GM12878 (cell line): Measurements from ENCODE around the gene KAZN. TPM values are rescaled to one million over a fixed set of nuclear protein-coding genes. Genes with fewer than 3 reads are reported as not detected.

Experiments
- ATAC-seq: fragments of 200-7000 bp; cut with Tn5 transposase; 3 replicates; pipeline ENCODE4 v1.9.1; 2020; ENCODE audit warnings: mild to moderate bottlenecking, moderate library complexity
- BruUV-seq: library from RNA; stranded (reverse); fragments of 400-500 nt; replicated peaks from 2 replicates; lab custom pipeline; 2021; lab: Mats Ljungman, UMichigan
- CTCF ChIA-PET: fragments of 300-600 bp; sonication (Branson Sonifier 250); formaldehyde crosslinking; extraction: SDS; loops from one replicate; lab custom pipeline; 2021; ENCODE audit warnings: inconsistent platforms; lab: Yijun Ruan, JAX
- POLR2A ChIA-PET: fragments of 350-600 bp; formaldehyde crosslinking; extraction: SDS; loops from one replicate; lab custom pipeline; 2021; ENCODE audit warnings: inconsistent platforms; lab: Charles Lee
- RAD21 ChIA-PET: fragments of 300-600 bp; sonication (Branson Sonifier 250); formaldehyde crosslinking; loops from one replicate; lab custom pipeline; 2023; ENCODE audit warnings: antibody characterized with exemption; ENCODE audit not compliant: unreplicated experiment; lab: Charles Lee
- SMC1A ChIA-PET: fragments of 300-600 bp; sonication (Branson Sonifier 250); formaldehyde crosslinking; loops from one replicate; lab custom pipeline; 2023; ENCODE audit not compliant: unreplicated experiment, uncharacterized antibody; lab: Charles Lee
- DNase-seq: peaks from one replicate; pipeline ENCODE4 v3.0.0-alpha.2; 2011; ENCODE audit warnings: low read depth, low spot score
- FAIRE-seq: peaks from 3 replicates; lab custom pipeline; 2011; peaks lifted over from hg19 to GRCh38; lab: Jason Lieb, UNC
- H2AFZ ChIP-seq: 2 replicates; pipeline ENCODE4 v1.6.0; 2011; ENCODE audit warnings: low read depth, low read length, control low read depth; ENCODE audit not compliant: control insufficient read depth
- H3K27ac ChIP-seq: 2 replicates; pipeline ENCODE4 v1.5.1; 2011; ENCODE audit warnings: control low read depth; ENCODE audit not compliant: control insufficient read depth, insufficient read depth
- H3K27me3 ChIP-seq, 2 experiments: replicated peaks in 1 of 2; 2 replicates each; pipeline versions ENCODE4 v1.6.0 to v1.6.1; 2011; ENCODE audit warnings: low read length in 1 of 2; ENCODE audit not compliant: control insufficient read depth in 2 of 2, insufficient read depth in 2 of 2
- H3K36me3 ChIP-seq, 2 experiments: 2 replicates each; pipeline ENCODE4 v1.5.1; 2011; ENCODE audit warnings: low read length in 1 of 2; ENCODE audit not compliant: control insufficient read depth in 2 of 2, insufficient read depth in 2 of 2
- H3K4me1 ChIP-seq: 2 replicates; pipeline ENCODE4 v1.6.1; 2011; ENCODE audit warnings: mild to moderate bottlenecking, low read length, moderate library complexity, mixed read lengths; ENCODE audit not compliant: control insufficient read depth, insufficient read depth
- H3K4me2 ChIP-seq: 2 replicates; pipeline ENCODE4 v1.6.0; 2011; ENCODE audit warnings: control low read depth; ENCODE audit not compliant: control insufficient read depth, insufficient read depth
- H3K4me3 ChIP-seq: fragments of 200-600 bp; sonication (generic); 2 replicates; pipeline ENCODE4 v1.5.1; 2016
- H3K79me2 ChIP-seq: 2 replicates; pipeline ENCODE4 v1.6.0; 2011; ENCODE audit warnings: low read length; ENCODE audit not compliant: control insufficient read depth, insufficient read depth
- H3K9ac ChIP-seq: 2 replicates; pipeline ENCODE4 v1.8.0; 2011; ENCODE audit warnings: low read length, control low read depth, mixed read lengths; ENCODE audit not compliant: control insufficient read depth, insufficient read depth
- H3K9me3 ChIP-seq: replicated peaks from 3 replicates; pipeline ENCODE4 v1.5.1; 2011; ENCODE audit warnings: mild to moderate bottlenecking, low read length; ENCODE audit not compliant: control insufficient read depth, insufficient read depth
- H4K20me1 ChIP-seq: 2 replicates; pipeline ENCODE4 v1.6.0; 2011; ENCODE audit not compliant: control insufficient read depth, insufficient read depth
- GATAD2B ChIP-seq: fragments of 450-650 bp; conservative IDR thresholded peaks from 2 replicates; pipeline ENCODE4 v1.6.1; 2017; ENCODE audit warnings: low read depth, mild to moderate bottlenecking, moderate library complexity
- MYC ChIP-seq: IDR thresholded peaks from 2 replicates; pipeline ENCODE4 v1.6.1; 2011; ENCODE audit warnings: mild to moderate bottlenecking, low read length, moderate library complexity, inconsistent platforms; ENCODE audit not compliant: insufficient read depth, insufficient replicate concordance, insufficient read length, severe bottlenecking
- NFXL1 ChIP-seq: fragments of 450-650 bp; IDR thresholded peaks from 2 replicates; pipeline ENCODE4 v1.6.1; 2017; ENCODE audit warnings: antibody characterized with exemption, mild to moderate bottlenecking, borderline replicate concordance
- ZBED1 ChIP-seq: IDR thresholded peaks from 2 replicates; pipeline ENCODE4 v1.6.1; 2016; ENCODE audit warnings: borderline replicate concordance
- WGBS: methylation state at CpG from one replicate; pipeline ENCODE4 v1.1.6; 2016; ENCODE audit warnings: low lambda C conversion rate; ENCODE audit not compliant: insufficient replicate concordance, insufficient coverage; ENCODE audit errors: missing lambda C conversion rate; 5-methylcytosine and 5-hydroxymethylcytosine counted together
- in situ Hi-C: fragments of 300-500 bp; cut with MboI; formaldehyde crosslinking; loops from 9 replicates; pipeline ENCODE4 v1.14.3; 2018; ENCODE audit warnings: mixed read lengths
- intact Hi-C: fragments of 100-400 bp; cut with micrococcal nuclease; formaldehyde crosslinking; loops from one replicate; pipeline ENCODE4 v1.14.2; 2022; ENCODE audit not compliant: unreplicated experiment
- polyA plus RNA-seq, 11 experiments: library from polyadenylated mRNA; depleted of rRNA in 4 of 11; unstranded in 6 of 11; stranded (reverse) in 5 of 11; fragments of >200 nt; fragmentation: Nextera tagmentation in 4 of 11; fragmentation: Illumina TruSeq in 1 of 11; extraction: Ambion mirVana in 4 of 11; extraction: Trizol in 1 of 11; gene quantifications; 1 replicate in 1 of 11; 2 replicates in 10 of 11; pipeline versions ENCODE4 v1.2.1 to v1.2.3, GENCODE V29; 2011 to 2016; ENCODE audit warnings: inconsistent platforms in 2 of 11, missing spikeins in 2 of 11, low read depth in 1 of 11
- total RNA-seq, 4 experiments: library from RNA; depleted of rRNA in 3 of 4; stranded (reverse); fragments of >200 nt in 3 of 4; fragmentation: Illumina TruSeq in 1 of 4; extraction: Trizol in 1 of 4; gene quantifications; 2 replicates each; pipeline versions ENCODE4 v1.2.1 to v1.2.3, GENCODE V29; 2013 to 2021
- TF ChIP-seq, protein P1 (sequence below): fragments of 150-350 bp; IDR thresholded peaks from 2 replicates; pipeline ENCODE4 v1.6.1; 2014; ENCODE audit warnings: mild to moderate bottlenecking, low read depth, low read length
- TF ChIP-seq, protein P2 (sequence below): IDR thresholded peaks from 2 replicates; pipeline ENCODE4 v1.6.1; 2011; ENCODE audit warnings: borderline replicate concordance, low read depth, mild to moderate bottlenecking, moderate library complexity, mixed read lengths, low read length; ENCODE audit not compliant: insufficient read depth; ENCODE audit errors: extremely low read length
- TF ChIP-seq, protein P3 (sequence below): fragments of 450-650 bp; IDR thresholded peaks from 2 replicates; pipeline ENCODE4 v1.6.1; 2016; ENCODE audit warnings: mild to moderate bottlenecking
- TF ChIP-seq, protein P4 (sequence below): fragments of 450-650 bp; conservative IDR thresholded peaks from 2 replicates; pipeline ENCODE4 v1.6.1; 2017; ENCODE audit warnings: mild to moderate bottlenecking, moderate library complexity

The KAZN gene
- total and polyA plus RNA-seq, 10 of the 15 experiments (the other 5 are each of a cell fraction or from before 2014, with no cell fraction given): 0.72 to 4.0 (median 1.2) TPM

- in situ Hi-C loops (no loop called here), intact Hi-C loops (loop anchor here (5.0 kb wide), 1 partner anchor 244 kb away; no protein-coding TSS in a partner anchor)
- no peaks in the 10 kb centered on the region for H4K20me1 ChIP-seq
- H3K9me3 ChIP-seq: no peaks in the 10 kb centered on the region
- no peaks in the 10 kb centered on the region for H3K79me2 ChIP-seq
- BruUV-seq: no TSS peak
- FAIRE-seq (no peak), ATAC-seq (no peak), DNase-seq (no peak)
- H3K27me3 ChIP-seq: peaks cover 0 to 3% of the 10 kb centered on the region in 2 experiments; a peak in 1 of 4 replicates
- WGBS: 23% methylated on average over 8 of the region's 8 CpGs
- H3K27ac ChIP-seq: no peak overlapping the region
- TF ChIP-seq MYC: no peak
- H2AFZ ChIP-seq: no peak overlapping the region
- SMC1A ChIA-PET: no interaction called here
- H3K4me1 ChIP-seq: no peaks in the 10 kb centered on the region
- H3K4me3 ChIP-seq: no peak overlapping the region
- POLR2A ChIA-PET: no interaction called here
- no peak overlapping the region for H3K9ac ChIP-seq
- RAD21 ChIA-PET: no interaction called here
- H3K4me2 ChIP-seq: no peak overlapping the region
- CTCF ChIA-PET: no interaction called here
- H3K36me3 ChIP-seq: no peaks in the 10 kb centered on the region
Measured at GRCh38 chr1:14782741-14783591, 184.5 kb downstream of the KAZN start.

DNA sequence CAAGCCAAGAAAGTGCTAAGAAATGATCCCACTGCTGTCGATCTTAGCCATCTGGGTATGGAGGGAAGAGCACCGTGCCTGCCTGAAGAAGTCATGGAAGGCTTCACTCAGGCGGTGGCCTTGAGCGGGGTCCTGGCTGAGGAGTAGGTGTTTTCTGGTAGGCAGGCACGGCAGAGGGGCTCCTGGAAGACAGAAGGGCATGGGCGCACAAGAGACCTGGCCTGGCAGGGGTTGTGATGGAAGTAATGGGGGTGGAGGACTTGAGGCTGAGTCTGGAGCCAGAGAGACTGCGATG lies 185.1 kb downstream of the KAZN start:
- BruUV-seq: no TSS peak
- 19% methylated on average over 7 of the region's 7 CpGs for WGBS
- Histone ChIP-seq H2AFZ (no peak overlapping the region), H3K79me2 (no peaks in the 10 kb centered on the region), H3K27me3 (peaks cover 0 to 3% of the 10 kb centered on the region in 2 experiments; a peak in 1 of 4 replicates), H3K9ac (no peak overlapping the region), H3K27ac (no peak overlapping the region), H3K4me1 (no peaks in the 10 kb centered on the region), H4K20me1 (no peaks in the 10 kb centered on the region), H3K9me3 (no peaks in the 10 kb centered on the region), H3K4me3 (no peak overlapping the region), H3K36me3 (no peaks in the 10 kb centered on the region), H3K4me2 (no peak overlapping the region)
- SMC1A ChIA-PET: no interaction called here
- RAD21 ChIA-PET: no interaction called here
- ATAC-seq (no peak), DNase-seq (no peak), FAIRE-seq (no peak)
- intact Hi-C loops: loop anchor here (5.0 kb wide), 1 partner anchor 244 kb away; no protein-coding TSS in a partner anchor
- in situ Hi-C loops: no loop called here
- CTCF ChIA-PET: no interaction called here
- POLR2A ChIA-PET: no interaction called here
- TF ChIP-seq, protein P1, sequence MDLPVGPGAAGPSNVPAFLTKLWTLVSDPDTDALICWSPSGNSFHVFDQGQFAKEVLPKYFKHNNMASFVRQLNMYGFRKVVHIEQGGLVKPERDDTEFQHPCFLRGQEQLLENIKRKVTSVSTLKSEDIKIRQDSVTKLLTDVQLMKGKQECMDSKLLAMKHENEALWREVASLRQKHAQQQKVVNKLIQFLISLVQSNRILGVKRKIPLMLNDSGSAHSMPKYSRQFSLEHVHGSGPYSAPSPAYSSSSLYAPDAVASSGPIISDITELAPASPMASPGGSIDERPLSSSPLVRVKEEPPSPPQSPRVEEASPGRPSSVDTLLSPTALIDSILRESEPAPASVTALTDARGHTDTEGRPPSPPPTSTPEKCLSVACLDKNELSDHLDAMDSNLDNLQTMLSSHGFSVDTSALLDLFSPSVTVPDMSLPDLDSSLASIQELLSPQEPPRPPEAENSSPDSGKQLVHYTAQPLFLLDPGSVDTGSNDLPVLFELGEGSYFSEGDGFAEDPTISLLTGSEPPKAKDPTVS: no peak
- TF ChIP-seq NFXL1: no peak
- TF ChIP-seq, protein P2, sequence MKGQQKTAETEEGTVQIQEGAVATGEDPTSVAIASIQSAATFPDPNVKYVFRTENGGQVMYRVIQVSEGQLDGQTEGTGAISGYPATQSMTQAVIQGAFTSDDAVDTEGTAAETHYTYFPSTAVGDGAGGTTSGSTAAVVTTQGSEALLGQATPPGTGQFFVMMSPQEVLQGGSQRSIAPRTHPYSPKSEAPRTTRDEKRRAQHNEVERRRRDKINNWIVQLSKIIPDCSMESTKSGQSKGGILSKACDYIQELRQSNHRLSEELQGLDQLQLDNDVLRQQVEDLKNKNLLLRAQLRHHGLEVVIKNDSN: no peak
- TF ChIP-seq, protein P3, sequence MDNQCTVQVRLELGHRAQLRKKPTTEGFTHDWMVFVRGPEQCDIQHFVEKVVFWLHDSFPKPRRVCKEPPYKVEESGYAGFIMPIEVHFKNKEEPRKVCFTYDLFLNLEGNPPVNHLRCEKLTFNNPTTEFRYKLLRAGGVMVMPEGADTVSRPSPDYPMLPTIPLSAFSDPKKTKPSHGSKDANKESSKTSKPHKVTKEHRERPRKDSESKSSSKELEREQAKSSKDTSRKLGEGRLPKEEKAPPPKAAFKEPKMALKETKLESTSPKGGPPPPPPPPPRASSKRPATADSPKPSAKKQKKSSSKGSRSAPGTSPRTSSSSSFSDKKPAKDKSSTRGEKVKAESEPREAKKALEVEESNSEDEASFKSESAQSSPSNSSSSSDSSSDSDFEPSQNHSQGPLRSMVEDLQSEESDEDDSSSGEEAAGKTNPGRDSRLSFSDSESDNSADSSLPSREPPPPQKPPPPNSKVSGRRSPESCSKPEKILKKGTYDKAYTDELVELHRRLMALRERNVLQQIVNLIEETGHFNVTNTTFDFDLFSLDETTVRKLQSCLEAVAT: no peak
- TF ChIP-seq, protein P4, sequence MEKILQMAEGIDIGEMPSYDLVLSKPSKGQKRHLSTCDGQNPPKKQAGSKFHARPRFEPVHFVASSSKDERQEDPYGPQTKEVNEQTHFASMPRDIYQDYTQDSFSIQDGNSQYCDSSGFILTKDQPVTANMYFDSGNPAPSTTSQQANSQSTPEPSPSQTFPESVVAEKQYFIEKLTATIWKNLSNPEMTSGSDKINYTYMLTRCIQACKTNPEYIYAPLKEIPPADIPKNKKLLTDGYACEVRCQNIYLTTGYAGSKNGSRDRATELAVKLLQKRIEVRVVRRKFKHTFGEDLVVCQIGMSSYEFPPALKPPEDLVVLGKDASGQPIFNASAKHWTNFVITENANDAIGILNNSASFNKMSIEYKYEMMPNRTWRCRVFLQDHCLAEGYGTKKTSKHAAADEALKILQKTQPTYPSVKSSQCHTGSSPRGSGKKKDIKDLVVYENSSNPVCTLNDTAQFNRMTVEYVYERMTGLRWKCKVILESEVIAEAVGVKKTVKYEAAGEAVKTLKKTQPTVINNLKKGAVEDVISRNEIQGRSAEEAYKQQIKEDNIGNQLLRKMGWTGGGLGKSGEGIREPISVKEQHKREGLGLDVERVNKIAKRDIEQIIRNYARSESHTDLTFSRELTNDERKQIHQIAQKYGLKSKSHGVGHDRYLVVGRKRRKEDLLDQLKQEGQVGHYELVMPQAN: no peak
- no peak for TF ChIP-seq GATAD2B
- TF ChIP-seq ZBED1: no peak
